Ovary (tissue), 9 donors: ENCODE data around the gene SKI. TPM values are rescaled to one million over a fixed set of nuclear protein-coding genes. Genes with fewer than 3 reads are reported as not detected.
A peak's percentile ranks its signal among the peaks of the same experiment; 100 is the strongest.

Experiments used
- DNase-seq, 5 donors: peaks; one replicate each; pipeline ENCODE4 v3.0.0-alpha.2; 2019 to 2020
- H3K27ac ChIP-seq, 2 donors: fragments of 200-600 bp; one replicate each; pipeline versions ENCODE4 v1.5.1 to v1.8.0; 2019 to 2022
- H3K27me3 ChIP-seq: fragments of 200-600 bp; one replicate; pipeline ENCODE4 v1.8.0; 2022
- H3K36me3 ChIP-seq: fragments of 200-600 bp; sonication (generic); one replicate; pipeline ENCODE4 v1.5.1; 2019
- H3K4me1 ChIP-seq: one replicate; pipeline ENCODE4 v1.8.1; 2013; ENCODE audit warnings: mild to moderate bottlenecking, moderate library complexity; ENCODE audit not compliant: insufficient read depth
- H3K4me3 ChIP-seq: fragments of 200-600 bp; sonication (generic); one replicate; pipeline ENCODE4 v1.5.1; 2017
- H3K9me3 ChIP-seq, 2 donors: fragments of 200-600 bp in 1 of 2; sonication (generic) in 1 of 2; one replicate each; pipeline versions ENCODE4 v1.5.1 to v1.8.1; 2013 to 2019; ENCODE audit warnings: mild to moderate bottlenecking in 1 of 2, moderate library complexity in 1 of 2
- EP300 ChIP-seq: sonication (generic); formaldehyde crosslinking; IDR thresholded peaks from one replicate; pipeline ENCODE4 v1.6.1; 2017; ENCODE audit warnings: antibody characterized with exemption
- POLR2A ChIP-seq: fragments of 450-650 bp; IDR thresholded peaks from one replicate; pipeline ENCODE4 v1.6.1; 2017; ENCODE audit warnings: antibody characterized with exemption, mild to moderate bottlenecking, moderate library complexity
- WGBS, 3 donors: extraction: QIAGEN DNeasy Blood & Tissue Kit in 1 of 3; methylation state at CpG; one replicate each; pipeline versions ENCODE4 v1.1.5 to v1.1.7; 2013 to 2017; 5-methylcytosine and 5-hydroxymethylcytosine counted together
- intact Hi-C, 4 donors: fragments of 100-400 bp; cut with DNase I; formaldehyde crosslinking; loops; one replicate each; pipeline versions ENCODE4 v1.11.0 to v1.15.1; 2022 to 2023
- polyA plus RNA-seq, 2 donors: library from polyadenylated mRNA; stranded (reverse); fragments of 200-250 nt in 1 of 2; fragments of 350-450 nt in 1 of 2; fragmentation: Illumina TruSeq in 1 of 2; extraction: RNeasy Lipid Tissue Mini Kit (QIAGEN cat#74804) in 1 of 2; gene quantifications; one replicate each; pipeline ENCODE4 v1.2.3, GENCODE V29; 2013 to 2014
- total RNA-seq, 7 donors: library from RNA; depleted of rRNA in 2 of 7; stranded (reverse); fragments of >200 nt in 2 of 7; fragmentation: NEBNext Ultra II Directional in 3 of 7; extraction: Animal tissue kit (Norgen Biotek cat#: 25700) in 3 of 7; gene quantifications; one replicate each; pipeline versions ENCODE4 v1.1.0 to v1.2.4, GENCODE V29; 2016 to 2023
- TF ChIP-seq, protein P1 (sequence below), 3 donors: fragments of 450-650 bp in 2 of 3; fragments of 200-600 bp in 1 of 3; IDR thresholded peaks; one replicate each; pipeline versions ENCODE4 v1.5.1 to v1.8.0; 2016 to 2022; ENCODE audit warnings: antibody characterized with exemption in 3 of 3, mild to moderate bottlenecking in 1 of 3
- donor health status: DM: no; HTN: no; CAD: no; lungs with moderate emphysema.
- donor health status: DM: no; HTN: no; CAD: no.
- donor health status: Bipolar disorder and iron deficiency.
- donor health status: DM: yes; HTN: yes; CAD: no.
- donor health status: DM: no; HTN: no; CAD: no.
- donor health status: DM: yes; HTN: yes; CAD: no.

Gene SKI
- total and polyA plus RNA-seq, 9 donors, result 27.8 to 109 (median 79.1) TPM

DNA sequence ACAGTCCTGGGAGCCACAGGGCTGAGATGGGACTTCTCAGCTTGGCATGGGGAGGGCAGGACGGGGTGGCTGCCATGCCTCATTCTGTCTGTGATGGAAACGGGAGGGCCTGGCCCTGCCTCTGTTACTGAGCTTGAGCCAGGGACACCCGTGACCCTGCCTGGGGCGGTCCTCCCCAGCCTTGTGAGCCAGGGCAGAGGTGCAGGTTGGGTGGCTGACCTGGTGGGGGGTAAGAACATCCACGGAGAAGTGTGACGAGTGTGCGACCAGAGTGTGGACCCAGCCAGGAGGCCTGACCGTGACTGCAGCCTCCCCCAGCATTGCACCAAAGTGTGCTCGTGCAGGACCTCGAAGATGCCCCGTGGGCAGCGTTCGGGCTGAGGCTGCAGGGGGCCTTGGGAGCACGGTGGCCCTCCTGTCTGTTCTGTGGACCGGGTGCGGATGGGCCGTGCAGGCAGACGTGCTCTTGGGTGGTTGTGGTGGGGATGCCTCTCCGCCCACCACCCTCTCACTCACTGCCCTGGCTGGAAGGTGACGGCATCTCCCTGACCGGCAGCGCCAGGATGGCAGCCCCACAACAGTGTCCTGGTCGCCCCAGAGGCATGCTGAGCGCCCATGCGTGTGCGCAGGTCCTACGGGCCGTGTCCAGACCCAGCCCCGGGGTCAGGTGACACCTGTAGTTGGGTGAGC, 45.4 kb downstream of the SKI start:
- H3K9me3 ChIP-seq, result no peaks in the 10 kb centered on the region
- WGBS, 3 donors, result 72 to 80% (median 72%) methylated on average over 29 of the region's 29 CpGs
- no peaks in the 10 kb centered on the region for H3K36me3 ChIP-seq
- no peaks in the 10 kb centered on the region for H3K27me3 ChIP-seq
- intact Hi-C loops, result loop anchor here in 2 of 4 donors (5.0 kb wide), 1 partner anchor 36 kb away; no protein-coding TSS in a partner anchor
- no peak for DNase-seq
- no peak overlapping the region for H3K27ac ChIP-seq
- TF ChIP-seq EP300, result no peak
- no peak overlapping the region for H3K4me3 ChIP-seq
- peaks cover 71% of the 10 kb centered on the region for H3K4me1 ChIP-seq

DNA sequence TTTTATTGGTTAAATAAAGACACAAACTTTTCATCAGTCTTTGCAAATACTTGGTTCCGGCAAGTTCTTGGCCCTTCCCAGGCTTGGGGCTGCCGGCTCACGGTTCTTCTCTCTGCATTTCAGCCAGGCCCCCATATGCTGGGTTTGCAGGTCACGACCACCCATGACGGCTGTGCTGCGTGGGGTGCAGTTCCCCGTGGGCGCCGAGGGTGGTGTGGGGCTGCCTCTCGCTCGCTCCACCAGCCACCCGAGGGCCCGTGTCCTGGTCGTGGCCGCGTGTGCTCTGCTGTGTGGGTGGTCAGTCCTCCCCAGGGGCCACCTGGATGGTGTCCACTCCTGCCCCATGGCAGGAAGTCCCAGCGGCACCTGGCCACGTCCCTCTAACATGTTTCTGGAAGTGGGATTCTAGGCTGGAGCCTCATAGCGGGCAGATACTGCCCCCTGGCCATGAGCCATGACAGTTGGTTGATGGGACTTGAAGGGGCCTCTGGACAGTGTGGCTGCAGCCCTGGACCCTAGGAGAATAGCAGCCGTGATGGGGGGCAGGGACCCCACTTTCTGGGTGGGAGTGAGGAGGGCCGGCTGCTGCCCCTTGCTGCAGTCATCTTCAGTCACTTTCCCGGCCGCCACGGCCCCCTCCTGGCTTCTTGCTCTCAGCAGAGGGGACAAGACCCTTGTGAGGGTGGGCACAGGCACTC, 46.3 kb downstream of the SKI start:
- intact Hi-C loops, result loop anchor here in 2 of 4 donors (5.0 kb wide), 1 partner anchor 37 kb away; no protein-coding TSS in a partner anchor
- Histone ChIP-seq H3K4me3 (no peak overlapping the region), H3K27ac (peak overlapping the region in 1 of 2 donors; percentile 28), H3K9me3 (no peaks in the 10 kb centered on the region), H3K36me3 (no peaks in the 10 kb centered on the region), H3K27me3 (no peaks in the 10 kb centered on the region), H3K4me1 (peaks cover 76% of the 10 kb centered on the region)
- 41 to 57% (median 46%) methylated on average over 23 to 24 of the region's 24 CpGs for WGBS, 3 donors
- DNase-seq, result no peak
- no peak for TF ChIP-seq EP300
- no peak for TF ChIP-seq POLR2A
- TF ChIP-seq, protein P1, sequence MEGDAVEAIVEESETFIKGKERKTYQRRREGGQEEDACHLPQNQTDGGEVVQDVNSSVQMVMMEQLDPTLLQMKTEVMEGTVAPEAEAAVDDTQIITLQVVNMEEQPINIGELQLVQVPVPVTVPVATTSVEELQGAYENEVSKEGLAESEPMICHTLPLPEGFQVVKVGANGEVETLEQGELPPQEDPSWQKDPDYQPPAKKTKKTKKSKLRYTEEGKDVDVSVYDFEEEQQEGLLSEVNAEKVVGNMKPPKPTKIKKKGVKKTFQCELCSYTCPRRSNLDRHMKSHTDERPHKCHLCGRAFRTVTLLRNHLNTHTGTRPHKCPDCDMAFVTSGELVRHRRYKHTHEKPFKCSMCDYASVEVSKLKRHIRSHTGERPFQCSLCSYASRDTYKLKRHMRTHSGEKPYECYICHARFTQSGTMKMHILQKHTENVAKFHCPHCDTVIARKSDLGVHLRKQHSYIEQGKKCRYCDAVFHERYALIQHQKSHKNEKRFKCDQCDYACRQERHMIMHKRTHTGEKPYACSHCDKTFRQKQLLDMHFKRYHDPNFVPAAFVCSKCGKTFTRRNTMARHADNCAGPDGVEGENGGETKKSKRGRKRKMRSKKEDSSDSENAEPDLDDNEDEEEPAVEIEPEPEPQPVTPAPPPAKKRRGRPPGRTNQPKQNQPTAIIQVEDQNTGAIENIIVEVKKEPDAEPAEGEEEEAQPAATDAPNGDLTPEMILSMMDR (IDR thresholded peaks at IDR 0.05), result no peak

DNA sequence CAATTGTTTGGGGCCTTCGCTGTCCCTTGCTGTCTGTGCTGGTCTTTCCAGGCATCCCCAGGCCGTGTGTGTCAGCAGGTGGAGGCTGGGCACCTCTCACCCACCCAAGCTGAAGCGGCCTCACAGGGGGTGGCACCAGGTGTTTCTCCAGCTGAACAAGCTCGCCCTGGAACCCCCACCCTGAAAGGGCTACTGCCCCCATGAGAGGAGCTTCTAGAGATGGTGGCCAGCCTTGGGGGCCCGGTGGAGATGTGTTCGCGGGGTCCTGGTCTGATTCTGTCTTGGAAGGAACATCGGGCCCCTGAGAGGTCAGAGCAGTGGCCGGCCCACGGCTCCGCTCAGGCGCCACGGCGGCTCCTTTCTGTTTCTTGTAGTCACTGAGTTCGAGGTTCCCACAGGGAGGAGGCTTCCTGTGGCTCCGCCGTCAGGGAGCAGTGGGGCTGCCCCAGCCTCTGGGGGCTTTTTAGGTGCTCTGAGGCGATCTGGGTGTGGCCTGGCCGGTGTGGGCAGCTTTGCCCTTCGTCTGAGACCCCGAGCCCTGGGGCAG, 46.9 kb downstream of the SKI start:
- H3K9me3 ChIP-seq, result no peaks in the 10 kb centered on the region
- intact Hi-C loops, result loop anchor here in 2 of 4 donors (5.0 kb wide), 1 partner anchor 38 kb away; no protein-coding TSS in a partner anchor
- no peak overlapping the region for H3K4me3 ChIP-seq
- peaks cover 74% of the 10 kb centered on the region for H3K4me1 ChIP-seq
- peak overlapping the region; percentile 28 for H3K27ac ChIP-seq
- TF ChIP-seq EP300 (no peak), POLR2A (no peak)
- TF ChIP-seq, protein P1 (IDR thresholded peaks at IDR 0.05), result no peak
- no peak for DNase-seq
- no peaks in the 10 kb centered on the region for H3K27me3 ChIP-seq
- WGBS, 3 donors, result 60 to 73% (median 65%) methylated on average over 20 to 21 of the region's 21 CpGs
- no peaks in the 10 kb centered on the region for H3K36me3 ChIP-seq

DNA sequence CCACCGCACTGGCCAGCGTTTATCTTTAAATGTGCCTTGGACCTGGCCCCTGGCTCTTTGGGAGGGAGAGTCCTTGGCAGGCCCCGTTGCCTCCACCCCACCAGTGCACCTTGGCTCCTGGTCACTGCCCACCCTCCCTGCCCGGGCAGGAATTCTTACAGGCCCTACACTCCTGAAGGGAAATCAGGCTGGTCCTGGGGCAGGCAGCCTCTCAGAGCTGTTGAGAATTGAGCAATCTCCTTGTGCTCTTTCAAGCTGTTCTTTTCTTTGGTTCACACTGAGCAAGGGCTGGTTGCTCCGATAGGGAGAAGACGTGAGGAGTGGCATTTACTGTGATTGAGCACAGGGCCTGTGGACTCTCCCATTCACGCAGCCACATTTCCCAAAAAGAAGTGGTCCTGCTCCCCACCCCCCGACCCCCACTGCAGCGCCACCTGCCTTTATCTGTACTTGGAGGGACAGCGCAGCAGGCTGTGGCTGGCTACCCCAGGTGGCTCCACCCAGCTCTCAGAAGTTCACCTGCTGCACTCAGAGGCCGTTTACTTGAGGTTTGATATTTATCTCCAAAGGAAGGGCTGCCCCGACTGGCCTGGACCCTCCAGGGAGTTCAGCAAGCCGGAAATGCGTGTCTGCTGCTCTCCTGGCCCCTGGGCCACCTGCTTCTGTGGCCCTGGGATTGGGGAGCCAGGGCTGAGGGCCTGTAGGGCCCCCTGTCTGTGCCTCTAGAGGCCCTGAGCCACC, 47.8 kb downstream of the SKI start:
- Histone ChIP-seq H3K4me1 (peaks cover 65% of the 10 kb centered on the region), H3K4me3 (no peak overlapping the region), H3K9me3 (no peaks in the 10 kb centered on the region), H3K36me3 (no peaks in the 10 kb centered on the region), H3K27me3 (no peaks in the 10 kb centered on the region), H3K27ac (peak overlapping the region; percentile 21 to 27)
- 40 to 48% (median 46%) methylated on average over 14 of the region's 14 CpGs for WGBS, 3 donors
- intact Hi-C loops, result no loop called here
- no peak for DNase-seq
- TF ChIP-seq, protein P1 (IDR thresholded peaks at IDR 0.05), result no peak
- no peak for TF ChIP-seq EP300
- TF ChIP-seq POLR2A, result no peak
